Endodermal cell (in vitro differentiated cells): Measurements from ENCODE around the gene OR5K2. TPM values are rescaled to one million over a fixed set of nuclear protein-coding genes. Genes with fewer than 3 reads are reported as not detected.

Experiments used
- DNase-seq: peaks from one replicate; pipeline ENCODE4 v3.0.0-alpha.2; 2017
- H3K27ac ChIP-seq: 2 replicates; pipeline ENCODE4 v1.5.1; 2013; ENCODE audit warnings: mild to moderate bottlenecking, low read depth, low read length, moderate library complexity
- H3K27me3 ChIP-seq: 2 replicates; pipeline ENCODE4 v1.6.1; 2013; ENCODE audit warnings: mild to moderate bottlenecking, low read length, moderate library complexity; ENCODE audit not compliant: insufficient read depth, control insufficient read depth, poor library complexity, severe bottlenecking
- H3K36me3 ChIP-seq: 2 replicates; pipeline ENCODE4 v1.7.0; 2013; ENCODE audit warnings: mild to moderate bottlenecking, low read length, moderate library complexity; ENCODE audit not compliant: control insufficient read depth, insufficient read depth
- H3K4me1 ChIP-seq: one replicate; pipeline ENCODE4 v1.7.0; 2013; ENCODE audit warnings: low read length; ENCODE audit not compliant: control insufficient read depth, insufficient read depth
- H3K4me3 ChIP-seq: 2 replicates; pipeline ENCODE4 v1.5.1; 2013; ENCODE audit warnings: mild to moderate bottlenecking, low read length, moderate library complexity
- H3K9ac ChIP-seq: 2 replicates; pipeline ENCODE4 v1.6.1; 2013; ENCODE audit warnings: mild to moderate bottlenecking, low read length, moderate library complexity; ENCODE audit not compliant: poor library complexity, severe bottlenecking; ENCODE audit errors: extremely low read depth
- H3K9me3 ChIP-seq: 2 replicates; pipeline ENCODE4 v1.6.1; 2013; ENCODE audit warnings: mild to moderate bottlenecking, low read length, moderate library complexity; ENCODE audit not compliant: control insufficient read depth
- H3K27ac Mint-ChIP-seq: 2 replicates; pipeline ENCODE4 v1.8.0; 2020; ENCODE audit warnings: mixed read lengths
- H3K27me3 Mint-ChIP-seq: 2 replicates; pipeline ENCODE4 v1.8.0; 2021; ENCODE audit warnings: mild to moderate bottlenecking, mixed read lengths; ENCODE audit not compliant: insufficient read depth
- H3K36me3 Mint-ChIP-seq: 2 replicates; pipeline ENCODE4 v1.8.0; 2020; ENCODE audit warnings: low read depth, mixed read lengths
- H3K4me1 Mint-ChIP-seq: 2 replicates; pipeline ENCODE4 v1.8.0; 2020; ENCODE audit warnings: mixed read lengths
- H3K4me3 Mint-ChIP-seq: 2 replicates; pipeline ENCODE4 v1.8.0; 2020; ENCODE audit warnings: mild to moderate bottlenecking, moderate library complexity, mixed read lengths
- H3K9me3 Mint-ChIP-seq: 2 replicates; pipeline ENCODE4 v1.8.0; 2020; ENCODE audit warnings: mild to moderate bottlenecking, mixed read lengths
- WGBS, 2 experiments: methylation state at CpG; one replicate each; pipeline versions ENCODE4 v1.1.5 to v1.1.7; 2013; ENCODE audit warnings: missing lambda C conversion rate in 2 of 2, mixed read lengths in 1 of 2; ENCODE audit not compliant: insufficient coverage in 1 of 2, insufficient read length in 1 of 2; 5-methylcytosine and 5-hydroxymethylcytosine counted together
- total RNA-seq, 2 donors: library from RNA; stranded (reverse); fragmentation: NEBNext Ultra II Directional in 1 of 2; extraction: Animal tissue kit (Norgen Biotek cat#: 25700) in 1 of 2; gene quantifications; 2 replicates in 1 of 2; 3 replicates in 1 of 2; pipeline ENCODE4 v1.2.1, GENCODE V29; 2021
- TF ChIP-seq, protein P1 (sequence below): fragments of 200-600 bp; sonication (generic); conservative IDR thresholded peaks from 2 replicates; pipeline ENCODE4 v1.5.0; 2021; ENCODE audit warnings: antibody characterized with exemption, mild to moderate bottlenecking

Gene OR5K2
- total RNA-seq, 2 donors from 2014 or later = not detected

DNA sequence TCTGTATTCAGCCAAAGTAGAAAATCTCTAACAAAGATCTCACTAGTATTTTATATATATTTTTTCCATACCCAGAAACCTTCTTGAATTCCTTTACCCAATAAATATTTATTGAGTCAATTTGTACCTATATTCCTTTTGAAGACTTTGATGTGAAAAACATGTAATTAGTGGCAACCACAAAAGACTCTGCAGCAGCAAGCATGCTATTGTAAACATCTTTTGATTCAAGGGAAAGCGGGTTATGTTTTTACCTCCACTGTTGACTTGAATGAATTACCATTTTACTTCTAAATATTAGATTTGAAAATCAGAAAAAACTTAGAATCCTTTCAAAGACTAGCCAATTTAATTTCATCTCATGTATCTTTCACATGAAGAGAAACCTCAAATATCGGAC lies 36.7 kb downstream of the OR5K2 start:
- no peaks in the 10 kb centered on the region for H3K9me3 ChIP-seq
- H3K4me1 Mint-ChIP-seq = peaks cover 19% of the 10 kb centered on the region
- H3K36me3 ChIP-seq = no peaks in the 10 kb centered on the region
- H3K4me3 ChIP-seq = no peak overlapping the region
- no peak overlapping the region for H3K27ac ChIP-seq
- no peak overlapping the region for H3K27ac Mint-ChIP-seq
- no peak overlapping the region for H3K4me3 Mint-ChIP-seq
- no peaks in the 10 kb centered on the region for H3K27me3 Mint-ChIP-seq
- H3K9me3 Mint-ChIP-seq = no peaks in the 10 kb centered on the region
- no peaks in the 10 kb centered on the region for H3K36me3 Mint-ChIP-seq
- peaks cover under 1% of the 10 kb centered on the region for H3K4me1 ChIP-seq
- 93% methylated on average over 2 of the region's 2 CpGs; no CpG with 5 or more reads in 1 of the 2 experiments for WGBS, 2 experiments
- TF ChIP-seq, protein P1, sequence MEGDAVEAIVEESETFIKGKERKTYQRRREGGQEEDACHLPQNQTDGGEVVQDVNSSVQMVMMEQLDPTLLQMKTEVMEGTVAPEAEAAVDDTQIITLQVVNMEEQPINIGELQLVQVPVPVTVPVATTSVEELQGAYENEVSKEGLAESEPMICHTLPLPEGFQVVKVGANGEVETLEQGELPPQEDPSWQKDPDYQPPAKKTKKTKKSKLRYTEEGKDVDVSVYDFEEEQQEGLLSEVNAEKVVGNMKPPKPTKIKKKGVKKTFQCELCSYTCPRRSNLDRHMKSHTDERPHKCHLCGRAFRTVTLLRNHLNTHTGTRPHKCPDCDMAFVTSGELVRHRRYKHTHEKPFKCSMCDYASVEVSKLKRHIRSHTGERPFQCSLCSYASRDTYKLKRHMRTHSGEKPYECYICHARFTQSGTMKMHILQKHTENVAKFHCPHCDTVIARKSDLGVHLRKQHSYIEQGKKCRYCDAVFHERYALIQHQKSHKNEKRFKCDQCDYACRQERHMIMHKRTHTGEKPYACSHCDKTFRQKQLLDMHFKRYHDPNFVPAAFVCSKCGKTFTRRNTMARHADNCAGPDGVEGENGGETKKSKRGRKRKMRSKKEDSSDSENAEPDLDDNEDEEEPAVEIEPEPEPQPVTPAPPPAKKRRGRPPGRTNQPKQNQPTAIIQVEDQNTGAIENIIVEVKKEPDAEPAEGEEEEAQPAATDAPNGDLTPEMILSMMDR = no peak
- H3K9ac ChIP-seq = no peak overlapping the region
- no peaks in the 10 kb centered on the region for H3K27me3 ChIP-seq
- no peak for DNase-seq

DNA sequence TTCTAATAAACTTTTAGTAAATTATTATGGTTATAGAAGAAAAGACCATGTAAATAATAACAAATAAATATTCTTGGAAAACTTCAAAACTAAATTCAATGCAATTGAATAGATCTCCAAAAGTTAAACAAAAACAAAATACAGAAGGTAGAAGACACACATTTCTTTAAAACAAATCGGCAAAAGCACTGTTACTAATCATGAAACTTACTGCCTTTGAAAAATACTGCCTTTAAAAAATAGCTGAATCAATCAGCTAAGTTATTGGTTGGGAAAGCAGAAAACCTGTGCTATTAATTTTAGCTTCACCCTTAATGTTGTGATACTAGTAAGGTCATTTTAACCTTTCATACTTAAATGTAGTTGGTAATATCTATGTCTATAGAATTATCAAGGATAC lies 37.3 kb downstream of the OR5K2 start:
- no peaks in the 10 kb centered on the region for H3K9me3 ChIP-seq
- Mint-ChIP-seq H3K27ac (no peak overlapping the region), H3K4me3 (no peak overlapping the region), H3K9me3 (no peaks in the 10 kb centered on the region), H3K36me3 (no peaks in the 10 kb centered on the region), H3K4me1 (peaks cover 16% of the 10 kb centered on the region), H3K27me3 (no peaks in the 10 kb centered on the region)
- H3K4me3 ChIP-seq = no peak overlapping the region
- no peak for DNase-seq
- H3K9ac ChIP-seq = no peak overlapping the region
- WGBS, 2 experiments = 67 to 86% methylated on average over 1 of the region's 1 CpG
- H3K36me3 ChIP-seq = no peaks in the 10 kb centered on the region
- H3K27ac ChIP-seq = no peak overlapping the region
- H3K27me3 ChIP-seq = no peaks in the 10 kb centered on the region
- no peaks in the 10 kb centered on the region for H3K4me1 ChIP-seq
- TF ChIP-seq, protein P1 = no peak

DNA sequence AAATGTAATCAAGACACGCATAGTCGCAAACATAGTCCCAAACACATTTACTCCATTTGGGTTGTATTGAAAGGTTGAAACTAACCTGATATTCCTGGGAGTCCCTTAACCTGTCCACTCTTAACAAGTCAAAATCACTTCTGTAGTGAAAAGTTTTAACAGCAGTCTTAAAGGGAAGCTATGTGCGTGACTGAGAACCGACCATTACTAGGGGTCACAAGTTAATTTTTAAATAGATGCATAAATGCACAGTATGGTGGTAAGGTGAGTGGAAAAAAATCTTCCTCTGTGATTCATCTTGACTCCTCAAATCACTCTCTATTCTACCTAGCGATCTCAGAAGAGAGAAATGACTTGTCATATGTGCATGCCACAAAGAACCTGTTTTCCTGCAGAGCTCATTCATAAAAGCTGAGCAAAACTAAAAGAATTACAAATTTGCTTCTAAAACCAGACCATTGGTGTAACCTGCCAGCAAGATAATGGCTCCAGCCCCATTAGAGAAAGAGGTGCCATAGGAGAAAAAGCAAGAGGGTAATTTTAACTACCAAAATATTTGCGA lies 39.1 kb downstream of the OR5K2 start:
- H3K9me3 ChIP-seq = no peaks in the 10 kb centered on the region
- Mint-ChIP-seq H3K4me3 (no peak overlapping the region), H3K4me1 (peaks cover 11% of the 10 kb centered on the region), H3K27ac (no peak overlapping the region), H3K27me3 (no peaks in the 10 kb centered on the region), H3K36me3 (no peaks in the 10 kb centered on the region), H3K9me3 (no peaks in the 10 kb centered on the region)
- DNase-seq = no peak
- H3K27me3 ChIP-seq = no peaks in the 10 kb centered on the region
- no peaks in the 10 kb centered on the region for H3K4me1 ChIP-seq
- no peak overlapping the region for H3K27ac ChIP-seq
- H3K9ac ChIP-seq = no peak overlapping the region
- no peaks in the 10 kb centered on the region for H3K36me3 ChIP-seq
- TF ChIP-seq, protein P1 = no peak
- no peak overlapping the region for H3K4me3 ChIP-seq
- 88 to 94% methylated on average over 2 to 5 of the region's 6 CpGs for WGBS, 2 experiments
